Progenitor cell of endocrine pancreas (in vitro differentiated cells): ENCODE data around the gene IPPK. TPM values are rescaled to one million over a fixed set of nuclear protein-coding genes. Genes with fewer than 3 reads are reported as not detected.

Experiments
- DNase-seq: peaks from one replicate; pipeline ENCODE4 v3.0.0; 2021; ENCODE audit warnings: low spot score; ENCODE audit not compliant: unreplicated experiment
- H3K27ac Mint-ChIP-seq: 2 replicates; pipeline ENCODE4 v1.8.0; 2021; ENCODE audit warnings: mild to moderate bottlenecking, moderate library complexity, mixed read lengths
- H3K27me3 Mint-ChIP-seq: 2 replicates; pipeline ENCODE4 v1.8.0; 2021; ENCODE audit warnings: mixed read lengths
- H3K36me3 Mint-ChIP-seq: 2 replicates; pipeline ENCODE4 v1.8.0; 2022; ENCODE audit warnings: mixed read lengths; ENCODE audit not compliant: insufficient read depth
- H3K4me1 Mint-ChIP-seq: 2 replicates; pipeline ENCODE4 v1.8.0; 2021; ENCODE audit warnings: low read depth, mixed read lengths
- H3K4me3 Mint-ChIP-seq: 2 replicates; pipeline ENCODE4 v1.8.0; 2021; ENCODE audit warnings: low read depth, mild to moderate bottlenecking, moderate library complexity, mixed read lengths
- H3K9me3 Mint-ChIP-seq: 2 replicates; pipeline ENCODE4 v1.8.0; 2021; ENCODE audit warnings: low read depth, mixed read lengths
- total RNA-seq: library from RNA; stranded (reverse); gene quantifications from 2 replicates; pipeline ENCODE4 v1.2.1, GENCODE V29; 2021
- TF ChIP-seq, protein P1 (sequence below): fragments of 200-600 bp; sonication (generic); IDR thresholded peaks from one replicate; pipeline ENCODE4 v1.5.0; 2021; ENCODE audit warnings: antibody characterized with exemption, mild to moderate bottlenecking; ENCODE audit not compliant: unreplicated experiment

Gene IPPK
- total RNA-seq, 1 donor from 2014 or later, result 10.2 TPM

DNA sequence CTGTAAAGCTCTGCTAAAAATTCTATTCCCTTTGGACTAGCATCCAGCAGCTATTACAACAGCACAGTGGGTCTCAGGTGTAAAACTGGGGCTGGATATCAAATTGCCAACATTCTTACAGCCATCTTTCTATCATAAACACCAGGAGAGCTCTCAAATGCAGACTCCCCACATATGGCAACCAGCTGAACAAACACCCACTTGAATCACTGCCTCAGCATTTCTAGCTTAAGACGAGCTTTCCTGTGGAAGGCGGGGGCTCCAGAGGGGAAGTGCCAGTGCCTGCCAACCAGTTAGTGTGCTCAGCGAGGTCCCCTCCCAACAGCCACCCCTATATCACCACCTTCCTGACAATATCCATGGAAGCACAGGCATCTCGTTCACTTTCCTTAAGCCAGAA lies 62.2 kb downstream of the IPPK start:
- TF ChIP-seq, protein P1, sequence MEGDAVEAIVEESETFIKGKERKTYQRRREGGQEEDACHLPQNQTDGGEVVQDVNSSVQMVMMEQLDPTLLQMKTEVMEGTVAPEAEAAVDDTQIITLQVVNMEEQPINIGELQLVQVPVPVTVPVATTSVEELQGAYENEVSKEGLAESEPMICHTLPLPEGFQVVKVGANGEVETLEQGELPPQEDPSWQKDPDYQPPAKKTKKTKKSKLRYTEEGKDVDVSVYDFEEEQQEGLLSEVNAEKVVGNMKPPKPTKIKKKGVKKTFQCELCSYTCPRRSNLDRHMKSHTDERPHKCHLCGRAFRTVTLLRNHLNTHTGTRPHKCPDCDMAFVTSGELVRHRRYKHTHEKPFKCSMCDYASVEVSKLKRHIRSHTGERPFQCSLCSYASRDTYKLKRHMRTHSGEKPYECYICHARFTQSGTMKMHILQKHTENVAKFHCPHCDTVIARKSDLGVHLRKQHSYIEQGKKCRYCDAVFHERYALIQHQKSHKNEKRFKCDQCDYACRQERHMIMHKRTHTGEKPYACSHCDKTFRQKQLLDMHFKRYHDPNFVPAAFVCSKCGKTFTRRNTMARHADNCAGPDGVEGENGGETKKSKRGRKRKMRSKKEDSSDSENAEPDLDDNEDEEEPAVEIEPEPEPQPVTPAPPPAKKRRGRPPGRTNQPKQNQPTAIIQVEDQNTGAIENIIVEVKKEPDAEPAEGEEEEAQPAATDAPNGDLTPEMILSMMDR, result no peak
- Mint-ChIP-seq H3K36me3 (peaks cover 3% of the 10 kb centered on the region), H3K27ac (no peak overlapping the region), H3K4me3 (no peak overlapping the region), H3K27me3 (no peaks in the 10 kb centered on the region), H3K9me3 (peaks cover 15% of the 10 kb centered on the region), H3K4me1 (no peaks in the 10 kb centered on the region)
- no peak for DNase-seq

- TF ChIP-seq, protein P1, result no peak
Measured at GRCh38 chr9:92607088-92607487, 62.8 kb downstream of the IPPK start.

DNA sequence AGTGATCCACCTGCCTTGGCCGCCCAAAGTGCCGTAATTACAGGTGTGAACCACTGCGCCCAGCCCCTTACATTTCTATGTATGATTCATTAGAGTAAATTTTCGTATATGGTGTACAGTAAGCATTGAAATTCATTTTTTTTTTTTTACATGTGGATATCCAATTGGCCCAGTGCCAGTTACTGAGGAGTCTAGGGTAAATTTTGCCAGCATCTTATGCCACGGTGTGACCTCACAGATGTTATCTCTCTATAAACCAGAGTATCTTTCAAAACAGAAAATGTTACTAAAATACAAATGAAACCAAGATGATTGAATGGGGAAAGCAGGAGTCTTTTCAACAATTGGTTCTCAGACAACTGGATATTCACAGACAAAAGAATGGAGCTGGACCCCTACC lies 64.7 kb downstream of the IPPK start:
- TF ChIP-seq, protein P1, result no peak
- Mint-ChIP-seq H3K4me3 (no peak overlapping the region), H3K27ac (no peak overlapping the region), H3K27me3 (no peaks in the 10 kb centered on the region), H3K4me1 (no peaks in the 10 kb centered on the region), H3K36me3 (peaks cover 3% of the 10 kb centered on the region), H3K9me3 (peaks cover 15% of the 10 kb centered on the region)
- DNase-seq, result no peak

More at GRCh38 chr9:92607088-92607487, 62.8 kb downstream of the IPPK start:
- DNase-seq, result no peak
- no peaks in the 10 kb centered on the region for H3K4me1 Mint-ChIP-seq
- H3K27ac Mint-ChIP-seq, result no peak overlapping the region
- no peak overlapping the region for H3K4me3 Mint-ChIP-seq
- peaks cover 15% of the 10 kb centered on the region for H3K9me3 Mint-ChIP-seq
- H3K27me3 Mint-ChIP-seq, result no peaks in the 10 kb centered on the region
- H3K36me3 Mint-ChIP-seq, result peaks cover 3% of the 10 kb centered on the region

GRCh38 chr9:92603990-92604389 lies 65.9 kb downstream of the IPPK start:
- H3K4me1 Mint-ChIP-seq, result no peaks in the 10 kb centered on the region
- no peak overlapping the region for H3K4me3 Mint-ChIP-seq
- no peak overlapping the region for H3K27ac Mint-ChIP-seq
- no peak for DNase-seq
- H3K27me3 Mint-ChIP-seq, result no peaks in the 10 kb centered on the region
- peaks cover 3% of the 10 kb centered on the region for H3K36me3 Mint-ChIP-seq
- TF ChIP-seq, protein P1, result no peak
- peaks cover 15% of the 10 kb centered on the region for H3K9me3 Mint-ChIP-seq

- H3K27me3 Mint-ChIP-seq, result no peaks in the 10 kb centered on the region
- no peak overlapping the region for H3K4me3 Mint-ChIP-seq
- peaks cover 15% of the 10 kb centered on the region for H3K9me3 Mint-ChIP-seq
- H3K27ac Mint-ChIP-seq, result no peak overlapping the region
- no peaks in the 10 kb centered on the region for H3K4me1 Mint-ChIP-seq
- peaks cover 3% of the 10 kb centered on the region for H3K36me3 Mint-ChIP-seq
- TF ChIP-seq, protein P1, result no peak
- no peak for DNase-seq
Measured at GRCh38 chr9:92603100-92603499, 66.8 kb downstream of the IPPK start.
